ENCODE data around the gene SPRR2E.
"Not testable (repeated sequence)": the region's sequence is repeated elsewhere in the genome, so short reads cannot be mapped to it uniquely, and the experiment has no call there.

SPRR2E gene

DNA sequence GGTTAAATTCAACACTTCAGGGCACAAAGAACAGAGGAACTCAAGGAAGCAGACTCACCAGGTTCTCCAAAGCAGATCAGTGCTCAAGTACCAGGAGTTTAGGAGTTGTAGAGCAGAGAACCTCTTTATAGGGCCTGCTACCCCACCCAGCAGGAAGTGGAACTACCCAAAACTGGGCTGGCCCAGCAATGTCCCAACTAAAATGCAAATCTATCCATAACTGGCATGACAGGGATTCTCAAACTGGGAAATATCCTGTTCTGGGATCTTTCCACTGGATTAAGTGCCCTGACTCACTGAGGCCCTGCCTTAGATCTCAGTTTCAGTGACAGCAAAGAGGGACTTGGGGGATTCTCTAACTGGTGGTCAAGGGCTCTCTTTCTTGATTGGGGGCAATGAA is at the start of gene SPRR2E:
Gene SPRR2E (minus strand): TSS at position 101 of the 400 bp plus-strand sequence. CDS start 775 bp downstream, outside the sequence.
- Mint-ChIP-seq H3K4me3 (no peak within 1 kb of the TSS), H3K9me3 (no peaks in the 10 kb centered on the region), H3K27me3 (peaks cover 3% of the 10 kb centered on the region), H3K27ac (no peak within 1 kb of the TSS), H3K36me3 (no peaks in the 10 kb centered on the region), H3K4me1 (no peaks in the 10 kb centered on the region)
- ATAC-seq (ENCODE audit: low read depth) (no peak), DNase-seq (ENCODE audit: low spot score in 2 of 2) (no peak)

DNA sequence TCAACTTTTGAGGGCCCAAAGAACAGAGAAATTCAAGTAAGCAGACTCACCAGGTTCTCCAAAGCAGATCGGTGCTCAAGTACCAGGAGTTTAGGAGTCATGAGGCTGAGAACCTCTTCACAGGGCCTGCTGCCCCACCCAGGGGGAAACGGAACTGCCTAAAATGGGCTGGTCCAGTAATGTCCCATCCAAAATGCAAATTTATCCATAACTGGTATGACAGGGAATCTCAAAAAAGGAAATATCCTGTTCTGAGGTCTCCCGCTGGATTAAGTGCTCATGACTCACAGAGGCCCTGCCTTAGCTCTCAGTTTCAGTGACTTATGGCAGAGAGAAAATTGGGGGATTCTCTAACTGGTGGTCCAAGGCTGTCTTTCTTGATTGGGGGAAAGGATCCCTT is 47.1 kb upstream of the SPRR2E start:
- DNase-seq (ENCODE audit: low spot score in 2 of 2) (no peak), ATAC-seq (ENCODE audit: low read depth) (no peak)
- H3K27me3 Mint-ChIP-seq: peaks cover 15% of the 10 kb centered on the region
- no peaks in the 10 kb centered on the region for H3K4me1 Mint-ChIP-seq
- H3K36me3 Mint-ChIP-seq: no peaks in the 10 kb centered on the region
- H3K9me3 Mint-ChIP-seq: peaks cover 2% of the 10 kb centered on the region
- no peak overlapping the region for H3K4me3 Mint-ChIP-seq
- H3K27ac Mint-ChIP-seq: no peak overlapping the region

DNA sequence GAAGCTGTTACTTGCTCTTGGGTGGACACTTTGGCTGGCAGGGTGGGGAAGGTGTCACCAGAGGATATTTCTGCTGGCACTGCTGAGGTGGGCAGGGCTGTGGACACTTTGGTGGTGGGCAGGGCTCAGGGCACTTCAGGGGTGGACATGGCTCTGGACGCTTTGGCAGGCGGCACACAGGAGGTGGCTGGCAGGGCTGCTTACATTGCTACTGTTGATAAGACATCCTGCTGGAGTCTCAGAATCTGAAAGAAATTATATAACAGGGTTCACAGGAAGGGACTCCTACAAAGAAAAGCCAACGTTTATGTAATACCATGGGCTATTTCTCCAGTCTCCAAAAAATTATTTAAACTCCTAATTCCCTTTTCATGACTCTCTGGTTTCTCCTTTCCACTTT is 46.2 kb upstream of the SPRR2E start:
- no peaks in the 10 kb centered on the region for H3K36me3 Mint-ChIP-seq
- no peaks in the 10 kb centered on the region for H3K4me1 Mint-ChIP-seq
- no peak for DNase-seq (ENCODE audit: low spot score in 2 of 2)
- no peak overlapping the region for H3K27ac Mint-ChIP-seq
- ATAC-seq (ENCODE audit: low read depth): no peak
- H3K4me3 Mint-ChIP-seq: no peak overlapping the region
- H3K9me3 Mint-ChIP-seq: peaks cover 2% of the 10 kb centered on the region
- H3K27me3 Mint-ChIP-seq: peaks cover 12% of the 10 kb centered on the region

DNA sequence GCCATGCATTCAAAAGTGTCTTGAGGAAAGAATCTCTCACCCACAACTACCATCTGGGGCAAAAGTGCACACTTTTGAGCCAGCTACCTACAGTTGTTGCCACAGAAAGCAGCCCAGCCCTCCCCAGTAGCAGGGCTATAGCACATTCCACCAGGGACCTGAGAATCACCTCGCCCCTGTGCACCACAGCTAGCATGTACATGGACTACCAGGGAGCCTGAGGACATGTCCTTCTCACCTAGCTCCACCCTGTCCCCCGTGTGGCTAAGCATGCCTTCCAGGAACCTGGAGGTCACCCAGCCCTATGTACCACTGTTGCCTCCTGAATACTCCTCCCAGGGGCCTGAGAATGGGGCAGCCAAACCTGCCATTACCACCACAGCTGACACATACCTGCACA is 39.4 kb upstream of the SPRR2E start:
- ATAC-seq (ENCODE audit: low read depth) (no peak), DNase-seq (ENCODE audit: low spot score in 2 of 2) (no peak)
- no peaks in the 10 kb centered on the region for H3K4me1 Mint-ChIP-seq
- peaks cover 2% of the 10 kb centered on the region for H3K9me3 Mint-ChIP-seq
- H3K36me3 Mint-ChIP-seq: no peaks in the 10 kb centered on the region
- peaks cover 29% of the 10 kb centered on the region for H3K27me3 Mint-ChIP-seq
- no peak overlapping the region for H3K27ac Mint-ChIP-seq
- H3K4me3 Mint-ChIP-seq: no peak overlapping the region

DNA sequence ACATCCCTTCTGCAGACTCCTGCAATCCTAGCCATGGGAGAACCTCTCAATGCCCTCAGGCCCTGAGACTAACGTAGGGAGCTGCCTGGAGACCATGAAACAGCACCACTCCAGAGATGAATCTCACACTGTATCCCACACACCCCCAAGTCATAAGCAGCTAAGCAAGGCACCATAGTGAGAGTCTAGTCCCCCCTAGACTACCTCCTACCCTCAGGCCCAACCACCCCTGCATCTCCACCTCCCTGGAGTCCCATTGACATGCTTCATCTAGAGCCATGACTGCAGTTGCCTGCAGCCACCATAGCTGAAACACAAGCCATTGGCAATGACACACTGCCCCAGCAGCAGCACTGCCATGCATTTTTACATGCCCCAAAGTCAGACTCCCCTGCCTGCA is 38.9 kb upstream of the SPRR2E start:
- H3K9me3 Mint-ChIP-seq: peaks cover 2% of the 10 kb centered on the region
- peaks cover 29% of the 10 kb centered on the region for H3K27me3 Mint-ChIP-seq
- no peak overlapping the region for H3K27ac Mint-ChIP-seq
- no peaks in the 10 kb centered on the region for H3K4me1 Mint-ChIP-seq
- no peak overlapping the region for H3K4me3 Mint-ChIP-seq
- no peaks in the 10 kb centered on the region for H3K36me3 Mint-ChIP-seq
- ATAC-seq (ENCODE audit: low read depth) (no peak), DNase-seq (ENCODE audit: low spot score in 2 of 2) (no peak)

DNA sequence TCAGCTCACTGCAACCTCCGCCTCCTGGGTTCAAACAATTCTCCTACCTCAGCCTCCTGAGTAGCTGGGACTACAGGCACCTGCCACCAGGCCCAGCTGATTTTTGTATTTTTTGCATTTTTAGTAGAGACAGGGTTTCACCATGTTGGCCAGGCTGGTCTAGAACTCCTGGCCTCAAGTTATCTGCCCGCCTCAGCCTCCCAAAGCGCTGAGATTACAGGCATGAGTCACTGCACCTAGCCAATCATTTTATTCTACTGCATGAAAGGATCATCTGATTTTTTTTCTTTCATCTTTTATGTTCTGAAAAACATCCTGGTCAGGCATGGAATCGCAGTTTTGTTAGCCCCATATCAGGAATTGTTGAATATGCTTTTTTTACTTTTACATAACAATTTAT is 34.4 kb upstream of the SPRR2E start:
- H3K27ac Mint-ChIP-seq; H3K4me3 Mint-ChIP-seq; ATAC-seq (ENCODE audit: low read depth); H3K9me3 Mint-ChIP-seq; DNase-seq (ENCODE audit: low spot score in 2 of 2); H3K36me3 Mint-ChIP-seq; H3K4me1 Mint-ChIP-seq: not testable (repeated sequence)
- H3K27me3 Mint-ChIP-seq: peaks cover 18% of the 10 kb centered on the region

DNA sequence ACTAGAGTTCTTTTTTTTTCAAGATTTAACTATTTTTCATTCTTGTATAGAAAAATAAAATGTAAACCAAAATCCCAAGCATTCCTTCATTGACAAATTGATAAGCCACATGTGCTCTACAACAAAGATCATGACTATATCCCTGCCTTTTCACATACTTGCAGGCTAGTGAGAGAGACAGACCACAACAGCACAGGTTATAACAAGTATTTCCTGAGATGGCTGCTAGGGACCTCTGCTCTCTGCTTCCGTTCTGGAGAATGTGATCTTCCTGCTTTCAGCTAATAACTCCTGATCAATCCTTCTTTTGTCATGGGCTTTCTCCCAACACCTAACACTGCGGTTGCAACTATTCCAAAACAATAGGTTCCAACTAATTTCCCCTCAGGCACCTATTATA is 33.0 kb upstream of the SPRR2E start:
- ATAC-seq (ENCODE audit: low read depth) (no peak), DNase-seq (ENCODE audit: low spot score in 2 of 2) (no peak)
- Mint-ChIP-seq H3K4me1 (no peaks in the 10 kb centered on the region), H3K36me3 (peaks cover 2% of the 10 kb centered on the region), H3K27ac (no peak overlapping the region), H3K9me3 (peaks cover 5% of the 10 kb centered on the region), H3K4me3 (no peak overlapping the region), H3K27me3 (peaks cover 10% of the 10 kb centered on the region)

DNA sequence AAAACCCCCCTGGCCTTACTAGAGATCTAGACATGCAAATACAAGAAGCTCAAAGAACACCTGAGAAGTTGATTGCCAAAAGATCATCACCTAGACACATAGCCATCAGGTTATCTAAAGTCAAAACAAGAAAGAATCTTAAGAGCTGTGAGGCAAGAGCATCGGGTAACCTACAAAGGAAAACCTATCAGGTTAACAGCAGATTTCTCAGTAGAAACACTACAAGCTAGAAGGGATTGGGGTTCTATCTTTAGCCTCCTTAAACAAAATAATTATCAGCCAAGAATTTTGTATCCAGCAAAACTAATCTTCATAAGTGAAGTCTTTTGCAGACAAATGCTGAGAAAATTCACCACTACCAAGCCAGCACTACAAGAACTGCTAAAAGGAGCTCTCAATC is 31.2 kb upstream of the SPRR2E start:
- no peak for ATAC-seq (ENCODE audit: low read depth)
- H3K27ac Mint-ChIP-seq: no peak overlapping the region
- H3K9me3 Mint-ChIP-seq: peaks cover 5% of the 10 kb centered on the region
- peaks cover 2% of the 10 kb centered on the region for H3K36me3 Mint-ChIP-seq
- H3K27me3 Mint-ChIP-seq: peaks cover 2% of the 10 kb centered on the region
- H3K4me3 Mint-ChIP-seq: no peak overlapping the region
- DNase-seq (ENCODE audit: low spot score in 2 of 2): no peak
- H3K4me1 Mint-ChIP-seq: no peaks in the 10 kb centered on the region

DNA sequence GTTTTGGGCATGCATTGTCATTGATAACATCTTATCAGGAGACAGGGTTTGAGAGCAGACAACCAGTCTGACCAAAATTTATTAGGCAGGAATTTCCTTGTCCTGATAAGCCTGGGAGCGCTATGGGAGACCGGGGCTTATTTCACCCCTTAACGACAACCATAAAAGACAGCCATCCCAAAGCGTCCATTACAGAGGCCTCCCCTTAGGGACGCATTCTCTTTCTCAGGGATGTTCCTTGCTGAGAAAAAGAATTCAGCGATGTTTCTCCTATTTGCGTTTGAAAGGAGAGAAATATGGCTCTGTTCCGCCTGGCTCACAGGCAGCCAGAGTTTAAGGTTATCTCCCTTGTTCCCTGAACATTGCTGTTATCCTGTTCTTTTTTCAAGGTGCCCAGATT is 29.5 kb upstream of the SPRR2E start:
- H3K27me3 Mint-ChIP-seq; ATAC-seq (ENCODE audit: low read depth); H3K27ac Mint-ChIP-seq; H3K9me3 Mint-ChIP-seq; H3K36me3 Mint-ChIP-seq; H3K4me3 Mint-ChIP-seq; H3K4me1 Mint-ChIP-seq; DNase-seq (ENCODE audit: low spot score in 2 of 2): not testable (repeated sequence)

DNA sequence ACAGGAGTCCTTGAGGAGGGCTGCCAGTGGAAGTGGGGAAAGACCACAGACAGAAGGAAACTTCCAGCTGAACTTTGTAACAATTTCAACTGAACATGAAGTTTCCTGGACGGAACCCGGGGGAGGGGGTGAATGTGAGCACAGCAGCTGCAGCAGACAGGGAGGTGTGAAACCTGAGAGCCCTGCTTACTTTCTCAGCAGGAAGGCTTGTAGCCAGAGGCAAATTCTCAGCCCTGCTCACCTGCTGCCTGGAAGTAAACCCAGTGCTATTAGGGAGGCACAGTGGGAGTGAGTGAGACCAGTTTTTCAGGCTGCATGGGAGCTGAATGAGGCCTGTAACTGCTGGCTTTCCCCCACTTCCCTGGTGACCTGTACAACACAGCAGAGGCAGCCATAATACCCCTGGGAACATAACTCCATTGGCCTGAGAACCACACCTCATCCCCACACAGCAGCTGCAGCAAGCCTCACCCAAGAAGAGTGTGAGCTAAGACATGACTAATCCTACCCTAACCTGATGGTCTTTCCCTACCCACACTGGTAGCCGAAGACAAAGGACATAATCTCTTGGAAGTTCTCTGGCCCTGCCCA is 28.6 kb upstream of the SPRR2E start:
- no peak for ATAC-seq (ENCODE audit: low read depth)
- H3K27me3 Mint-ChIP-seq: peaks cover 4% of the 10 kb centered on the region
- H3K27ac Mint-ChIP-seq: no peak overlapping the region
- peaks cover 2% of the 10 kb centered on the region for H3K36me3 Mint-ChIP-seq
- H3K4me3 Mint-ChIP-seq: no peak overlapping the region
- no peak for DNase-seq (ENCODE audit: low spot score in 2 of 2)
- H3K9me3 Mint-ChIP-seq: peaks cover 5% of the 10 kb centered on the region
- H3K4me1 Mint-ChIP-seq: no peaks in the 10 kb centered on the region

DNA sequence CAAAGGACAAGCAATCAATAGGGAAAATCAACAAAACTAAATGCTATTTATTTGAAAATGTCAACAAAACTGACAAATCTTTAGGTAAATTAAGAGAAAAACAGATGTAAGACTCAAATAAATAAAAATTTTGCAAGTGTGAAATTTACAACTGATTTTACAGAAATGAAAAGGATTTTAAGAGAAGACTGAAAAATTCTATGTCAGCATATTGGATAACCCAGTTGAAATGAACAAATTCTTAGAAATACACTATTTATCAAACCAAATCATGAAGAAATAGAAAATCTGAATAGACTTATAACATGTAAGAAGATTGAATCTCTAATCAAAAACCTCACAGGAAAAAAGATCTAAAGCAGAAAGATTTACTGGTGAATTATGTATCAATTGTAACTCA is 26.6 kb upstream of the SPRR2E start:
- peaks cover 5% of the 10 kb centered on the region for H3K9me3 Mint-ChIP-seq
- H3K27ac Mint-ChIP-seq: no peak overlapping the region
- peaks cover 4% of the 10 kb centered on the region for H3K27me3 Mint-ChIP-seq
- no peaks in the 10 kb centered on the region for H3K4me1 Mint-ChIP-seq
- H3K36me3 Mint-ChIP-seq: peaks cover 2% of the 10 kb centered on the region
- no peak for ATAC-seq (ENCODE audit: low read depth)
- no peak for DNase-seq (ENCODE audit: low spot score in 2 of 2)
- H3K4me3 Mint-ChIP-seq: no peak overlapping the region

DNA sequence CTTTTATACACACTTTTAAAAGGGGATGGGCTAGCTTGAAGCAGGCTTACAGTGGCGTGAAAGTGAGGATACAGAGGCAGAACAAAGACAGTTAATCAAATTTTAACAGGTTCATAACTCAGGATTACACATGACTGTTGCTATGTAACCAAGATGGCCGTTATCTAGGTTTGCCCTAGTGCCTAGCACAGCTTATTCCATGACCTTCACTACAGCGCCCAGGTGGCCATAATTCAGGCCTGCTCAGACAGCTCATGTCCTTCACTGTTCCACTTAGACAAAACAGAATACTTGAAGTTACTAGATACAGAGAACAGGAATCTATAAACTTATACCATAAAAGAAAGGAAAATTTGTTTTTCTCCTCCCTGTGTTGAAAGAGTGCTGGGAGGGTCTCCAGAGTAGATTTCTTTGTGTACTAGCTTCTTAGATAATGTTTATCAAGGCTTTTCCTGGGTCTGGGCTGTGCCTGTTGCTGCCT is 25.2 kb upstream of the SPRR2E start:
- DNase-seq (ENCODE audit: low spot score in 2 of 2): no peak
- Mint-ChIP-seq H3K9me3 (peaks cover 1% of the 10 kb centered on the region), H3K27me3 (peaks cover 7% of the 10 kb centered on the region), H3K4me3 (no peak overlapping the region), H3K36me3 (no peaks in the 10 kb centered on the region), H3K4me1 (no peaks in the 10 kb centered on the region), H3K27ac (no peak overlapping the region)
- no peak for ATAC-seq (ENCODE audit: low read depth)

DNA sequence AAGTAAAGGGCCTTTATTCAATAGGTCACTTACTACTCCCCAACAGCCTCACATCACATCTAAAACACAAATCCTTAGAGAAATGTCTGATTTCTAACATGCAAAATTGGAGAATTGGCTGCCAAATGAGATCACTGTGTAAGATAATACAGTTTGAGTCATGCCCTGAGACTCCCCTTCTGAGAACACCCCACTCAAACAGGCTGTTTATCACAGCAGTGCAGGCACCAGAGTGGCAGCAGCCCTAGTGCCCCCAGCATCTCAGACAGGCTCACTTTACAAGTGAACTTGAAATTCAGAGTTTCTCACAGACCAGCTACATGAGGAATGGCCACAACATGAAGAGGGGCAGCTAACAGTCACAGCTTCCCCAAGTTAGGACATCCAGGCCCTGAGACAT is 20.9 kb upstream of the SPRR2E start:
- not testable (repeated sequence) for DNase-seq (ENCODE audit: low spot score in 2 of 2); H3K4me3 Mint-ChIP-seq; ATAC-seq (ENCODE audit: low read depth); H3K9me3 Mint-ChIP-seq; H3K36me3 Mint-ChIP-seq; H3K27ac Mint-ChIP-seq; H3K27me3 Mint-ChIP-seq; H3K4me1 Mint-ChIP-seq

DNA sequence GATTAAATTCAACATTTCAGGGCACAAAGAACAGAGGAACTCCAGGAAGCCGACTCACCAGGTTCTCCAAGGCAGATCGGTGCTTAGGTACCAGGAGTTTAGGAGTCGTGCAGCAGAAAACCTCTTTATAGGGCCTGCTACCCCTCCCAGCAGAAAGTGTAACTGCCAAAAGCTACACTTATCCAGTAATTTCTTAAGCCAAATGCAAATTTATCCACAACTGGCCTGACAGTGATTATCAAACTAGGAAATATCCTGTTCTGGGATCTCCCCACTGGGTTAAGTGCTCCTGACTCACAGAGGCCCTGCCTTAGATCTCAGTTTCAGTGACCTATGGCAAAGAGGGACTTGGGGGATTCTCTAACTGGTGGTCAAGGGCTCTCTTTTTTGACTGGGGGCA is 19.1 kb upstream of the SPRR2E start, which contains the start of gene SPRR2F:
Gene SPRR2F (minus strand): TSS at position 101 of the 400 bp plus-strand sequence. CDS start 783 bp downstream, outside the sequence.
- no peak for DNase-seq (ENCODE audit: low spot score in 2 of 2)
- Mint-ChIP-seq H3K36me3 (no peaks in the 10 kb centered on the region), H3K4me1 (no peaks in the 10 kb centered on the region), H3K27ac (no peak within 1 kb of the TSS), H3K27me3 (peaks cover 5% of the 10 kb centered on the region), H3K9me3 (no peaks in the 10 kb centered on the region), H3K4me3 (no peak within 1 kb of the TSS)
- no peak for ATAC-seq (ENCODE audit: low read depth)

DNA sequence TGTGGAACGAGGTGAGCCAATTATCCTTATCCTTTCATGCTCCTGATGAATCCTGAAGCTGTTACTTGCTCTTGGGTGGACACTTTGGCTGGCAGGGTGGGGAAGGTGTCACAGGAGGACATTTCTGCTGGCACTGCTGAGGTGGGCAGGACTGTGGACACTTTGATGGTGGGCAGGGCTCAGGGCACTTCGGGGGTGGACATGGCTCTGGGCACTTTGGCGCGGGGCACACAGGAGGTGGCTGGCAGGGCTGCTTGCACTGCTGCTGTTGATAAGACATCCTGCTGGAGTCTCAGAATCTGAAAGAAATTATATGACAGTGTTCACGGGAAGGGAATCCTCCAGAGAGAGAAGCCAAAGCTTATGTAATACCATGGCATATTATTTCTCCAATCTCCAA is 18.1 kb upstream of the SPRR2E start:
- DNase-seq (ENCODE audit: low spot score in 2 of 2); H3K4me1 Mint-ChIP-seq; H3K27me3 Mint-ChIP-seq; ATAC-seq (ENCODE audit: low read depth); H3K27ac Mint-ChIP-seq; H3K4me3 Mint-ChIP-seq; H3K36me3 Mint-ChIP-seq; H3K9me3 Mint-ChIP-seq: not testable (repeated sequence)
